OCI-LY1 (cell line): ENCODE results near the gene ALG9.

Experiments used
- H2AFZ ChIP-seq: fragments of 200-600 bp; sonication (generic), shearing (Covaris generic); 2 replicates; pipeline ENCODE4 v1.6.0; 2014; ENCODE audit warnings: antibody characterized with exemption, mild to moderate bottlenecking, low read length
- H3F3A ChIP-seq: fragments of 200-600 bp; sonication (generic), shearing (Covaris generic); 2 replicates; pipeline ENCODE4 v1.6.0; 2014; ENCODE audit warnings: mild to moderate bottlenecking, antibody characterized with exemption, low read length, moderate library complexity; ENCODE audit not compliant: insufficient read depth
- H3K27ac ChIP-seq: fragments of 200-600 bp; sonication (generic); 2 replicates; pipeline ENCODE4 v1.5.1; 2014; ENCODE audit warnings: low read length, mixed run types, mild to moderate bottlenecking, low read depth; ENCODE audit not compliant: poor library complexity, severe bottlenecking
- H3K27me3 ChIP-seq: fragments of 200-600 bp; sonication (generic); 2 replicates; pipeline ENCODE4 v1.6.0; 2014; ENCODE audit warnings: antibody characterized with exemption, mild to moderate bottlenecking, low read length, moderate library complexity; ENCODE audit not compliant: insufficient read depth
- H3K36me3 ChIP-seq: fragments of 200-600 bp; sonication (generic); 2 replicates; pipeline ENCODE4 v1.6.1; 2014; ENCODE audit warnings: mild to moderate bottlenecking, antibody characterized with exemption, low read length, moderate library complexity, mixed read lengths; ENCODE audit not compliant: insufficient read depth
- H3K4me1 ChIP-seq: fragments of 200-600 bp; sonication (generic); 2 replicates; pipeline ENCODE4 v1.5.1; 2014; ENCODE audit warnings: mild to moderate bottlenecking, low read length, moderate library complexity; ENCODE audit not compliant: insufficient read depth, severe bottlenecking
- H3K4me2 ChIP-seq: fragments of 200-600 bp; sonication (generic), shearing (Covaris generic); 2 replicates; pipeline ENCODE4 v1.6.1; 2014; ENCODE audit warnings: low read length
- H3K4me3 ChIP-seq: fragments of 200-600 bp; sonication (generic); 2 replicates; pipeline ENCODE4 v1.5.1; 2014; ENCODE audit warnings: low read length, low read depth, mild to moderate bottlenecking, mixed read lengths; ENCODE audit not compliant: poor library complexity, severe bottlenecking
- H3K79me2 ChIP-seq: fragments of 200-600 bp; shearing (Covaris generic); 2 replicates; pipeline ENCODE4 v1.6.1; 2016; ENCODE audit warnings: mixed run types, low read length, mixed read lengths; ENCODE audit not compliant: insufficient read depth
- H3K9ac ChIP-seq: fragments of 200-600 bp; sonication (generic), shearing (Covaris generic); 2 replicates; pipeline ENCODE4 v1.6.1; 2014; ENCODE audit warnings: mild to moderate bottlenecking, low read length, mixed read lengths
- H3K9me2 ChIP-seq: fragments of 200-600 bp; sonication (generic), shearing (Covaris generic); 2 replicates; pipeline ENCODE4 v1.6.1; 2014; ENCODE audit warnings: low read depth, mild to moderate bottlenecking, low read length, mixed read lengths
- H3K9me3 ChIP-seq: fragments of 200-600 bp; shearing (Covaris generic); 2 replicates; pipeline ENCODE4 v1.6.1; 2014; ENCODE audit warnings: low read length, mixed read lengths
- H4K20me1 ChIP-seq: fragments of 200-600 bp; sonication (generic), shearing (Covaris generic); 2 replicates; pipeline ENCODE4 v1.6.0; 2016; ENCODE audit warnings: mild to moderate bottlenecking, low read length; ENCODE audit not compliant: insufficient read depth
- CTCF ChIP-seq: fragments of 200-600 bp; sonication (generic), shearing (Covaris generic); IDR thresholded peaks from 2 replicates; pipeline ENCODE4 v1.5.1; 2017; ENCODE audit warnings: mild to moderate bottlenecking, antibody characterized with exemption, low read length, moderate library complexity, mixed read lengths
- EZH2 ChIP-seq: fragments of 200-600 bp; sonication (generic), shearing (Covaris generic); IDR thresholded peaks from 2 replicates; pipeline ENCODE4 v1.8.0; 2017; ENCODE audit warnings: borderline replicate concordance, mixed run types, mild to moderate bottlenecking, antibody characterized with exemption, low read length, moderate library complexity, mixed read lengths

Gene ALG9

GRCh38 chr11:111741751-111742150, 129.6 kb downstream of the ALG9 start:
- Histone ChIP-seq H3K9me2 (no peaks in the 10 kb centered on the region), H3F3A (no peaks in the 10 kb centered on the region), H2AFZ (no peak overlapping the region), H3K27me3 (no peaks in the 10 kb centered on the region), H3K9ac (no peak overlapping the region), H3K4me1 (no peaks in the 10 kb centered on the region), H3K9me3 (no peaks in the 10 kb centered on the region), H3K4me3 (no peak overlapping the region), H4K20me1 (no peaks in the 10 kb centered on the region), H3K36me3 (peaks cover 88% of the 10 kb centered on the region), H3K4me2 (no peak overlapping the region), H3K27ac (no peak overlapping the region), H3K79me2 (no peaks in the 10 kb centered on the region)
- TF ChIP-seq CTCF (no peak), EZH2 (no peak)

DNA sequence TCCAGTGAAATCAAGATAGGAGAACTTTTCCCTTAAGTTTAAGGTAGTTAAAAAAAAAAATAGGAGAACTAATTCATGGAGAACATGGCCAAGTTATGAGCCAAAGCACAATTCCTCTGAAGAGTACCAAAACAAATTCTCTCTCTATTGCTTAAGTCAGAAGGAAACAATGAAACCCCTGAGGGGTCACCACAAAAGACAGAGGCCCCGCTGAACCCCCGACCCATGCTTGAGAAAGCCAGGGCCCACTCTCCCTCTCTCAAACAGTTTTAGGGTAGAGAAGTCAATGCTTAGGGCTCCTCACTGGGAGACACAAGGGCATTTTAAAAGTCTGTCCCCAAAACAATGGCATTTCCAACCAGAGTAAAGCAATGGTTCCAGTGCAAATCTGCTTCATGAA, 132.1 kb downstream of the ALG9 start:
- no peak overlapping the region for H3K4me2 ChIP-seq
- H3F3A ChIP-seq, result no peaks in the 10 kb centered on the region
- no peaks in the 10 kb centered on the region for H3K9me3 ChIP-seq
- peaks cover 73% of the 10 kb centered on the region for H3K36me3 ChIP-seq
- H2AFZ ChIP-seq, result no peak overlapping the region
- no peak overlapping the region for H3K4me3 ChIP-seq
- peaks cover 10% of the 10 kb centered on the region for H3K4me1 ChIP-seq
- no peak overlapping the region for H3K27ac ChIP-seq
- H4K20me1 ChIP-seq, result no peaks in the 10 kb centered on the region
- H3K27me3 ChIP-seq, result no peaks in the 10 kb centered on the region
- TF ChIP-seq EZH2 (no peak), CTCF (no peak)
- no peaks in the 10 kb centered on the region for H3K79me2 ChIP-seq
- no peak overlapping the region for H3K9ac ChIP-seq
- no peaks in the 10 kb centered on the region for H3K9me2 ChIP-seq

DNA sequence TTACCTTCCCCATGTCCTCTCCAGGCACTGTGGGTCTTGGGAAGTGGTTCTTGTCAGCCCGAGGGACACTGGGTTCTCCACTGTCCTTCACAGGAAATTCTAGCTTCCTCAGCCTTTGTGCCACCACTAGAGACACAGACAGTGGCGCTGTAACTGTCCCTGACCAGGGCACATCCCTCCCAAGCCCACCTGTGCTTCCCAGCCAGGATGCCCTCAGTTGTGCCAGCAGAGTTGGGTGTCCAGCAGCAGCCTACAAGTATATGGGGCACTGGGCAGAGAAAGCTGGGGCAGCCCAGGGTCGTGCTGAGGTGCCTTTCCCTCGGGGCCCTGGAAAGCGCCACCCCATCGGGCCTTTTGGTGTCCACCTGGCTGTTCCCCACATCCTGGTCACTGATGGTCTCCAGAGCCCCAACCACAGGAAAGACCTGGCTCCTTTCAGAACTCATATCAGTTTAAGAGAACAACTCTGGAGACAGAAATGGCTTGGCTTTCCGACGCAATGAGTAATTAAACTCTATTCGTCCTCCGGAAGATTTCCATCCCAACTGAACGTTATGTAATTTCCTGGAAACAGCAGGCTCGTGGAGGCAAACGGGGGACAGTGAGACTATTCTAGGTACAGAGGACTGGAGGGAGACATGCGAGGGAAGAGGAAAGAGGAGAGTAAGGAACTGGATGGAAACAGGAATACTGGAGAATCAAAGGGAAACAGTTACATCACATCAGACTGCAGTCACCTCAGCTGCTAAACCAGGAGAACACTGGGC, 133.8 kb downstream of the ALG9 start:
- Histone ChIP-seq H3K9me3 (no peaks in the 10 kb centered on the region), H3K4me2 (no peak overlapping the region), H3K9me2 (no peaks in the 10 kb centered on the region), H3K79me2 (no peaks in the 10 kb centered on the region), H3K4me1 (peaks cover 10% of the 10 kb centered on the region), H3K4me3 (no peak overlapping the region), H4K20me1 (no peaks in the 10 kb centered on the region), H2AFZ (no peak overlapping the region), H3K9ac (no peak overlapping the region), H3K27me3 (no peaks in the 10 kb centered on the region), H3K27ac (no peak overlapping the region), H3F3A (no peaks in the 10 kb centered on the region), H3K36me3 (peaks cover 56% of the 10 kb centered on the region)
- no peak for TF ChIP-seq EZH2
- no peak for TF ChIP-seq CTCF
